Glutamatergic neuron (in vitro differentiated cells): ENCODE measurements around the gene SF3B4. TPM values are rescaled to one million over a fixed set of nuclear protein-coding genes. Genes with fewer than 3 reads are reported as not detected.
"Not testable (repeated sequence)": the region's sequence is repeated elsewhere in the genome, so short reads cannot be mapped to it uniquely, and the experiment has no call there.

Experiments
- DNase-seq: peaks from one replicate; pipeline ENCODE4 v3.0.0; 2022
- H3K27ac Mint-ChIP-seq: one replicate; pipeline ENCODE4 v1.8.0; 2020; ENCODE audit warnings: mild to moderate bottlenecking, mixed read lengths, inconsistent platforms; ENCODE audit not compliant: unreplicated experiment
- H3K27me3 Mint-ChIP-seq: one replicate; pipeline ENCODE4 v1.8.0; 2020; ENCODE audit warnings: mild to moderate bottlenecking, moderate library complexity, mixed read lengths, inconsistent platforms; ENCODE audit not compliant: unreplicated experiment
- H3K36me3 Mint-ChIP-seq: one replicate; pipeline ENCODE4 v1.8.0; 2020; ENCODE audit warnings: mild to moderate bottlenecking, mixed read lengths, inconsistent platforms; ENCODE audit not compliant: unreplicated experiment
- H3K4me1 Mint-ChIP-seq: one replicate; pipeline ENCODE4 v1.8.0; 2020; ENCODE audit warnings: mild to moderate bottlenecking, low read depth, mixed read lengths, inconsistent platforms; ENCODE audit not compliant: unreplicated experiment
- H3K4me3 Mint-ChIP-seq: one replicate; pipeline ENCODE4 v1.8.0; 2020; ENCODE audit warnings: mild to moderate bottlenecking, mixed read lengths, inconsistent platforms; ENCODE audit not compliant: unreplicated experiment
- H3K9me3 Mint-ChIP-seq: one replicate; pipeline ENCODE4 v1.8.0; 2020; ENCODE audit warnings: mild to moderate bottlenecking, moderate library complexity, mixed read lengths, inconsistent platforms; ENCODE audit not compliant: unreplicated experiment
- total RNA-seq: library from RNA; stranded (reverse); fragmentation: NEBNext Ultra II Directional; extraction: Animal tissue kit (Norgen Biotek cat#: 25700); gene quantifications from one replicate; pipeline ENCODE4 v1.2.1, GENCODE V29; 2021; ENCODE audit not compliant: unreplicated experiment
- TF ChIP-seq, protein P1 (sequence below): fragments of 200-600 bp; sonication (generic); IDR thresholded peaks from one replicate; pipeline ENCODE4 v1.5.0; 2021; ENCODE audit not compliant: partially characterized antibody, unreplicated experiment

The SF3B4 gene
- total RNA-seq, 1 donor from 2014 or later, result 47.3 TPM

DNA sequence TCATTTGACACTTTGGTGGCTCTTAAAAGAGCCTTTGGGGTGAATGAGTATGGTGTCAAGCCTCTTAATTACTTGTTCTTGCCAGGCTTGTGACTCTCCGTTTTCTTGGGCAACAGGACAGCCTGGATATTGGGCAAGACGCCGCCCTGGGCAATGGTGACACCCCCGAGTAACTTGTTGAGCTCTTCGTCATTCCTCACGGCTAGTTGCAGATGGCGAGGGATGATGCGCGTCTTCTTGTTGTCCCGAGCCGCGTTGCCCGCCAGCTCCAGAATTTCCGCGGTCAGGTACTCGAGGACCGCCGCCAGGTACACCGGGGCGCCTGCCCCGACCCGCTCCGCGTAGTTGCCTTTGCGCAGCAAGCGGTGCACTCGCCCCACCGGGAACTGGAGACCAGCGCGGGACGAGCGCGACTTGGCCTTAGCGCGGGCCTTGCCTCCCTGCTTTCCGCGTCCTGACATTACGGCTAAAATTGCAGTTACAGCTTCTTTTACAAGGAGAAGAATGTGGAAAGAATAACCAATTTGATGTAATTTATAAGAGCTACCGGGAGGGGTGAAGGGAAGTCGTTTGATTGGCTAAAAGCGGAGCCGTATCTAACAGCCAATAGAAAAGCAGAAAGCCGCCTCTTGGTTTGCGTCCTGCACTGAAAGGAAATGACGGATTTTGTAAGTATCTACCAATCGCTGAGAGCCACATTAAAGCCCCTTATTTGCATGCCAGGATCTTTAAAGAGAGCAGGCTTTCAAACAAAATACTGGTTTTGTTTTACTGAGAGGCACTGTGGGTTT is 40.0 kb downstream of the SF3B4 start:
- peaks cover 3% of the 10 kb centered on the region for H3K27me3 Mint-ChIP-seq
- DNase-seq, result peak; percentile 48
- H3K36me3 Mint-ChIP-seq, result no peaks in the 10 kb centered on the region
- peaks cover 4% of the 10 kb centered on the region for H3K9me3 Mint-ChIP-seq
- TF ChIP-seq, protein P1, sequence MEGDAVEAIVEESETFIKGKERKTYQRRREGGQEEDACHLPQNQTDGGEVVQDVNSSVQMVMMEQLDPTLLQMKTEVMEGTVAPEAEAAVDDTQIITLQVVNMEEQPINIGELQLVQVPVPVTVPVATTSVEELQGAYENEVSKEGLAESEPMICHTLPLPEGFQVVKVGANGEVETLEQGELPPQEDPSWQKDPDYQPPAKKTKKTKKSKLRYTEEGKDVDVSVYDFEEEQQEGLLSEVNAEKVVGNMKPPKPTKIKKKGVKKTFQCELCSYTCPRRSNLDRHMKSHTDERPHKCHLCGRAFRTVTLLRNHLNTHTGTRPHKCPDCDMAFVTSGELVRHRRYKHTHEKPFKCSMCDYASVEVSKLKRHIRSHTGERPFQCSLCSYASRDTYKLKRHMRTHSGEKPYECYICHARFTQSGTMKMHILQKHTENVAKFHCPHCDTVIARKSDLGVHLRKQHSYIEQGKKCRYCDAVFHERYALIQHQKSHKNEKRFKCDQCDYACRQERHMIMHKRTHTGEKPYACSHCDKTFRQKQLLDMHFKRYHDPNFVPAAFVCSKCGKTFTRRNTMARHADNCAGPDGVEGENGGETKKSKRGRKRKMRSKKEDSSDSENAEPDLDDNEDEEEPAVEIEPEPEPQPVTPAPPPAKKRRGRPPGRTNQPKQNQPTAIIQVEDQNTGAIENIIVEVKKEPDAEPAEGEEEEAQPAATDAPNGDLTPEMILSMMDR, result no peak
- no peaks in the 10 kb centered on the region for H3K4me1 Mint-ChIP-seq
- H3K27ac Mint-ChIP-seq, result no peak overlapping the region
- no peak overlapping the region for H3K4me3 Mint-ChIP-seq

DNA sequence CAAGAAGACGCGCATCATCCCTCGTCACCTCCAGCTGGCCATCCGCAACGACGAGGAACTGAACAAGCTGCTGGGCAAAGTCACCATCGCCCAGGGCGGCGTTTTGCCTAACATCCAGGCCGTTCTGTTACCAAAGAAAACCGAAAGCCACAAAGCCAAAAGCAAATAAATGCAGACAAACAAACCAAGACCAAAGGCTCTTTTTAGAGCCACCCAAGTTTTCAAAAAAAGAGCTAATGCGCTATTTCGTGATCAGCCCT is 40.5 kb downstream of the SF3B4 start:
- not testable (repeated sequence) for H3K4me1 Mint-ChIP-seq, H3K4me3 Mint-ChIP-seq, H3K9me3 Mint-ChIP-seq, H3K27me3 Mint-ChIP-seq, H3K36me3 Mint-ChIP-seq, DNase-seq, H3K27ac Mint-ChIP-seq

DNA sequence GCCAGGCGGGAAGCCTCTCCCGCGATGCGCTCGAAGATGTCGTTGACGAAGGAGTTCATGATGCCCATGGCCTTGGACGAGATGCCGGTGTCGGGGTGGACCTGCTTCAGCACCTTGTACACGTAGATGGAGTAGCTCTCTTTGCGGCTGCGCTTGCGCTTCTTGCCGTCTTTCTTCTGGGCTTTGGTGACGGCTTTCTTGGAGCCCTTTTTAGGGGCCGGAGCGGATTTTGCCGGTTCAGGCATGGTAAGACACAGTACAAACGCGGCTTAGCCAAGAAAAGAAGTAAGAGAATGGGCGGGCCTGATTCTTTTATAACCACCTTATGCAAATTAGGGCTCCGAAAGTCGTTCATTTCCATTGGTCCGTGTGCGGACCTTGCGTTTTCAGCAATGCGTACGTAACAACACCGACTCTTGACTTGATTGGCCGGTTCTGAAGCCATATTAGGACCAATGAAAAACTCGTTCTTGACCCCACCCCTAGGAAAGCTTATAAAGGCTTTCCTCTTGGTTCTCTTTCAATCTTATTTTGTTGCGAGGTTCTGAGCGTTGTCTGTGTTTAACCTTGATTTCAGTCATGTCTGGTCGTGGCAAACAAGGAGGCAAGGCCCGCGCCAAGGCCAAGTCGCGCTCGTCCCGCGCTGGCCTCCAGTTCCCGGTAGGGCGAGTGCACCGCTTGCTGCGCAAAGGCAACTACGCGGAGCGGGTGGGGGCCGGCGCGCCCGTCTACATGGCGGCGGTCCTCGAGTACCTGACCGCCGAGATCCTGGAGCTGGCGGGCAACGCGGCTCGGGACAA is 41.0 kb downstream of the SF3B4 start:
- Mint-ChIP-seq H3K27me3 (peaks cover 3% of the 10 kb centered on the region), H3K36me3 (no peaks in the 10 kb centered on the region), H3K4me1 (no peaks in the 10 kb centered on the region), H3K27ac (no peak overlapping the region), H3K9me3 (peaks cover 4% of the 10 kb centered on the region), H3K4me3 (no peak overlapping the region)
- DNase-seq, result peak; percentile 60
- TF ChIP-seq, protein P1, result no peak

DNA sequence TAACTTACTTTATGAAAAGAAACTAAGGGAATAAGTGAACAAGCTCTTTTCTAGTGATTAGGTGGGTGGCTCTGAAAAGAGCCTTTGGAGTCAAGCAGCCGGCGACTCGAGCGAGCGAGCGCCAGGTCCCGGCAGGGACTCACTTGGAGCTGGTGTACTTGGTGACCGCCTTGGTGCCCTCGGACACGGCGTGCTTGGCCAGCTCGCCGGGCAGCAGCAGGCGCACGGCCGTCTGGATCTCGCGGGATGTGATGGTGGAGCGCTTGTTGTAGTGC is 41.5 kb downstream of the SF3B4 start:
- not testable (repeated sequence) for H3K4me3 Mint-ChIP-seq, H3K36me3 Mint-ChIP-seq, DNase-seq, H3K4me1 Mint-ChIP-seq, H3K27me3 Mint-ChIP-seq, H3K27ac Mint-ChIP-seq, H3K9me3 Mint-ChIP-seq

DNA sequence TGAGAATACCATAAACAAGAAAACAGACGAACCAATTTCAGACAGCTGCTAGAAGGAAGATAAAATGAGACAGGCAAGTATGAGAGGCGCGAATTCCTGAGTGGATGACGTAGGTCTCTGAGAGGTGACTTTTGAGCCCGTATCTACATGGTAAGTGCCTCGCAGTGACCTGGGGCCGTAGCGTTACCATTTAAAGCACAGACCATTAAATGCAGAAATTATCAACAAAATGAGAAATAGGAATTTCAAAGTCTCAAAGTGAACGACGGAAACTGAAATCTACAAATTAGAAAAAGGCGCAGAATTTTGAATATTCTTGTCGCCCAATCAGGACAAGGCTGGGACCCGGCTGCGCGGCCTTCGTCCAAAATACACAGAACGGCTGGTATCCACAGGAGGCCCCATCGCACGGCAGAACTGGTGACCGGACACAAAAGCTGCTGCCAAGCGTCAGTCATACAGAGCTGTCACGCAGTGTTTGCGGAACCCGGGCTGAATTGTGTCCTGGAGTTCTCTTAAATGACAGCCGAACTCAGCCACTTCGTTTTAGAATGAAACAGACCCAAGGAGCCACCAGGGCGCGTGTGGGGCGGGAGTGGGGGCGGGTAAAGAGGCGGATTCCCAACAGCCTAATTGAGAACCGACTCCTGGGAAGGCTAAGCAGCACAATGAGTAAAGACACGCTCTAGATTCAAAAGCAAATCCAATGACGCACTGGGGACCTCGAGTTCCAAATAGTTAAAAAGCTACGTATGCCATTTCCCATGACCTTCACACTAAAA is 42.1 kb downstream of the SF3B4 start:
- DNase-seq, result peak; percentile 76
- Mint-ChIP-seq H3K4me3 (no peak overlapping the region), H3K9me3 (peaks cover 4% of the 10 kb centered on the region), H3K36me3 (no peaks in the 10 kb centered on the region), H3K4me1 (no peaks in the 10 kb centered on the region), H3K27ac (no peak overlapping the region), H3K27me3 (peaks cover 3% of the 10 kb centered on the region)
- TF ChIP-seq, protein P1, result no peak
